Gastrocnemius medialis (tissue), 4 donors: ENCODE results near the gene PIK3R1. TPM values are rescaled to one million over a fixed set of nuclear protein-coding genes. Genes with fewer than 3 reads are reported as not detected.

Experiments used
- ATAC-seq, 2 donors: fragments of 150-250 bp; one replicate each; pipeline ENCODE4 v1.9.1; 2016
- DNase-seq, 2 donors: peaks; one replicate each; pipeline ENCODE4 v3.0.0-alpha.2; 2019
- H3K27ac ChIP-seq, 4 donors: fragments of 200-600 bp; sonication (generic); 1 replicate in 1 of 4; 2 replicates in 3 of 4; pipeline ENCODE4 v1.5.1; 2016 to 2018; ENCODE audit warnings: mild to moderate bottlenecking in 2 of 4, moderate library complexity in 1 of 4
- H3K27me3 ChIP-seq, 3 donors: fragments of 200-600 bp; sonication (generic) in 2 of 3; 1 replicate in 1 of 3; 2 replicates in 2 of 3; pipeline versions ENCODE4 v1.5.1 to v1.6.0; 2016 to 2019; ENCODE audit warnings: mild to moderate bottlenecking in 1 of 3, moderate library complexity in 1 of 3
- H3K36me3 ChIP-seq, 2 donors: fragments of 200-600 bp; sonication (generic) in 1 of 2; one replicate each; pipeline ENCODE4 v1.5.1; 2017 to 2018
- H3K4me1 ChIP-seq, 2 donors: fragments of 200-600 bp; sonication (generic) in 1 of 2; one replicate each; pipeline ENCODE4 v1.5.1; 2016 to 2017; ENCODE audit warnings: mild to moderate bottlenecking in 2 of 2
- H3K4me3 ChIP-seq, 4 donors: fragments of 200-600 bp; sonication (generic) in 3 of 4; 1 replicate in 1 of 4; 2 replicates in 3 of 4; pipeline ENCODE4 v1.5.1; 2016 to 2019; ENCODE audit warnings: mild to moderate bottlenecking in 2 of 4
- H3K9me3 ChIP-seq, 3 donors: fragments of 200-600 bp; sonication (generic) in 2 of 3; 1 replicate in 1 of 3; 2 replicates in 2 of 3; pipeline ENCODE4 v1.5.1; 2016 to 2019
- CTCF ChIP-seq, 5 experiments: fragments of 450-650 bp in 3 of 5; fragments of 200-600 bp in 2 of 5; sonication (generic) in 2 of 5; IDR thresholded peaks in 4 of 5; conservative IDR thresholded peaks in 1 of 5; 1 replicate in 4 of 5; 2 replicates in 1 of 5; pipeline ENCODE4 v1.5.1; 2016 to 2019; ENCODE audit warnings: antibody characterized with exemption in 5 of 5, mild to moderate bottlenecking in 3 of 5, moderate library complexity in 3 of 5
- POLR2A ChIP-seq, 2 donors: fragments of 450-650 bp; IDR thresholded peaks; one replicate each; pipeline ENCODE4 v1.6.1; 2017; ENCODE audit warnings: antibody characterized with exemption in 2 of 2, mild to moderate bottlenecking in 2 of 2, moderate library complexity in 2 of 2
- in situ Hi-C, 4 donors: fragments of 200-750 bp; cut with MboI; loops; one replicate each; pipeline versions ENCODE4 v1.15.0 to v1.8.0; 2017; ENCODE audit warnings: low sequenced_read_pairs in 4 of 4
- intact Hi-C: fragments of 100-400 bp; cut with DNase I; formaldehyde crosslinking; loops from one replicate; pipeline ENCODE4 v1.15.1; 2023; ENCODE audit warnings: low total_unique reads
- total RNA-seq, 4 donors: library from RNA; depleted of rRNA; stranded (reverse); fragments of >200 nt; gene quantifications; one replicate each; pipeline versions ENCODE4 v1.1.0 to v1.2.3, GENCODE V29; 2016

PIK3R1 gene
- total RNA-seq, 4 donors from 2014 or later: 87.2 to 129 (median 100) TPM

DNA sequence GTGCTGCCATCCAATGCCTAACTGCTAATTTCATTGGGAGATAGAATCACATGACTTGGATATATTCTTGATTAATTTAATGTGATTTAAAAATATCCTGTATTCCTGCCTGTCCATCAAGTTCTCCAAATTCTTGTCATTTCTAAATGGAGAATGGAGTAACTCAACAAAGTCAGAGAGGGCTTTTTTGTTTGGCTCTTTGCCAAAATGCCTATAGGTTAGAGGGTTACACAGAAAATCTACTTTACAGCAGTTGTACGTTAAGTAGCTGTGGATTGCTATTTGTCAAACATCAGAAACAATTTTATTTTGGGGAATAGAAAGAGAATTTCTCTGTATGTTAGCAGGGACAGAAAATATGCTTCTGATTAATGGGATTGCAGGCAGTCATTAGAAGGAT, 5.9 kb downstream of the PIK3R1 start:
- Histone ChIP-seq H3K9me3 (no peaks in the 10 kb centered on the region), H3K4me1 (peaks cover 58 to 69% of the 10 kb centered on the region in 2 donors), H3K36me3 (peaks cover 0 to 18% of the 10 kb centered on the region in 2 donors), H3K27ac (peak overlapping the region in 1 of 4 donors; percentile 63), H3K27me3 (no peaks in the 10 kb centered on the region), H3K4me3 (no peak overlapping the region)
- ATAC-seq (no peak), DNase-seq (no peak)
- intact Hi-C loops (no loop called here), in situ Hi-C loops (loop anchor here in 1 of 4 donors (25.0 kb wide), 1 partner anchor 734 kb away; no protein-coding TSS in a partner anchor)
- no peak for TF ChIP-seq POLR2A (IDR thresholded peaks at IDR 0.05)
- TF ChIP-seq CTCF (IDR thresholded peaks at IDR 0.05 in 4 of 5, conservative IDR thresholded peaks at IDR 0.05 in 1 of 5): no peak

DNA sequence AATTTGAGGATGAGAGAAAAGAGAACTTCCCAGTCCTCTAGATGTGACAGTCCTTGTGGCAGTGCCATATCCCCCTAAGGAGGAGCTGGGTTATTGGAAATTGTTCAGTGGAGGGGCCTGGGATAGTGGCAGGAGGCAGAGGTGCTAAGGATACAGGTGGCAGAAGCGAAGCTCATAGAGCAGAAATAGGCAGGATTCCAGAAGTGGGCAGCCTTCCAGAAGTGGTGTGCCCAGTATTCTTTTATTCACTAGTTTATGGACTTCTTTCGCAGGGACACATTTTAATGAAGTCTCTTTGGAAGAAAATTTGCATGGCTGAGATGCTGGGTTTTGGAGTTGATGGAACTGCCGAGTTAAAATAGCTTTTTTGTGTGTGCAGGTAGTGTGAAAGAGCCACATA, 6.8 kb downstream of the PIK3R1 start:
- Histone ChIP-seq H3K27me3 (no peaks in the 10 kb centered on the region), H3K36me3 (peaks cover 0 to 26% of the 10 kb centered on the region in 2 donors), H3K9me3 (no peaks in the 10 kb centered on the region), H3K4me3 (no peak overlapping the region), H3K4me1 (peaks cover 61 to 70% of the 10 kb centered on the region in 2 donors), H3K27ac (peak overlapping the region in 2 of 4 donors; percentile 1 to 63)
- in situ Hi-C loops (loop anchor here in 1 of 4 donors (25.0 kb wide), 1 partner anchor 735 kb away; no protein-coding TSS in a partner anchor), intact Hi-C loops (no loop called here)
- ATAC-seq (no peak), DNase-seq (no peak)
- TF ChIP-seq CTCF (IDR thresholded peaks at IDR 0.05 in 4 of 5, conservative IDR thresholded peaks at IDR 0.05 in 1 of 5): no peak
- no peak for TF ChIP-seq POLR2A (IDR thresholded peaks at IDR 0.05)

- ATAC-seq: no peak
- Histone ChIP-seq H3K27me3 (no peaks in the 10 kb centered on the region), H3K4me1 (peaks cover 66 to 68% of the 10 kb centered on the region in 2 donors), H3K9me3 (no peaks in the 10 kb centered on the region), H3K27ac (peak overlapping the region in 2 of 4 donors; percentile 43 to 63), H3K4me3 (no peak overlapping the region), H3K36me3 (peaks cover 0 to 32% of the 10 kb centered on the region in 2 donors)
- TF ChIP-seq POLR2A (IDR thresholded peaks at IDR 0.05) (no peak), CTCF (IDR thresholded peaks at IDR 0.05 in 4 of 5, conservative IDR thresholded peaks at IDR 0.05 in 1 of 5) (no peak)
- in situ Hi-C loops: loop anchor here in 1 of 4 donors (25.0 kb wide), 1 partner anchor 736 kb away; no protein-coding TSS in a partner anchor
- intact Hi-C loops: no loop called here
- DNase-seq: no peak
Measured at GRCh38 chr5:68222824-68223354, 7.3 kb downstream of the PIK3R1 start.

- Histone ChIP-seq H3K36me3 (peaks cover 0 to 34% of the 10 kb centered on the region in 2 donors), H3K4me1 (peaks cover 58 to 70% of the 10 kb centered on the region in 2 donors), H3K9me3 (no peaks in the 10 kb centered on the region), H3K27me3 (no peaks in the 10 kb centered on the region), H3K4me3 (peak overlapping the region in 3 of 4 donors; percentile 1 to 22 (median 9)), H3K27ac (peak overlapping the region; percentile 43 to 63 (median 54))
- intact Hi-C loops (loop anchor here (2.0 kb wide), 1 partner anchor 747 kb away; no protein-coding TSS in a partner anchor), in situ Hi-C loops (loop anchor here in 1 of 4 donors (25.0 kb wide), 1 partner anchor 737 kb away; no protein-coding TSS in a partner anchor)
- ATAC-seq (no peak), DNase-seq (no peak)
- no peak for TF ChIP-seq POLR2A (IDR thresholded peaks at IDR 0.05)
- TF ChIP-seq CTCF (IDR thresholded peaks at IDR 0.05 in 4 of 5, conservative IDR thresholded peaks at IDR 0.05 in 1 of 5): no peak
Measured at GRCh38 chr5:68223904-68224303, 8.3 kb downstream of the PIK3R1 start.
